NCI-H2107 (cell line): ENCODE measurements around the gene CTSE.
"Not testable (repeated sequence)": the region's sequence is repeated elsewhere in the genome, so short reads cannot be mapped to it uniquely, and the experiment has no call there.

Experiments used
- DNase-seq: peaks from one replicate; lab custom pipeline; 2025; lab: John Stamatoyannopoulos, UW

Gene CTSE

GRCh38 chr1:206023695-206024094 lies at the start of gene CTSE:
Gene CTSE, minus strand, starts transcription at chr1:206023895. Its CDS starts 104 bp downstream, at chr1:206023791.
- DNase-seq, result no peak

- DNase-seq, result no peak
Observed at GRCh38 chr1:206070627-206071304, 47.1 kb upstream of the CTSE start.

GRCh38 chr1:206068314-206068713 lies 44.6 kb upstream of the CTSE start:
- no peak for DNase-seq

GRCh38 chr1:206067486-206068227 lies 44.0 kb upstream of the CTSE start:
- no peak for DNase-seq

GRCh38 chr1:206066479-206067171 lies 42.9 kb upstream of the CTSE start:
- no peak for DNase-seq

GRCh38 chr1:206065547-206066145 lies 42.0 kb upstream of the CTSE start:
- DNase-seq, result no peak

- DNase-seq, result not testable (repeated sequence)
Observed at GRCh38 chr1:206064501-206064900, 40.8 kb upstream of the CTSE start.

- not testable (repeated sequence) for DNase-seq
Observed at GRCh38 chr1:206064001-206064400, 40.3 kb upstream of the CTSE start.

- DNase-seq, result no peak
Observed at GRCh38 chr1:206062464-206062863, 38.8 kb upstream of the CTSE start.

GRCh38 chr1:206060844-206061243 lies 37.1 kb upstream of the CTSE start:
- no peak for DNase-seq

- no peak for DNase-seq
Observed at GRCh38 chr1:206059355-206059915, 35.7 kb upstream of the CTSE start.

- DNase-seq, result no peak
Observed at GRCh38 chr1:206058927-206059292, 35.2 kb upstream of the CTSE start.

GRCh38 chr1:206058289-206058926 lies 34.7 kb upstream of the CTSE start:
- DNase-seq, result not testable (repeated sequence)

GRCh38 chr1:206055639-206056323 lies 32.1 kb upstream of the CTSE start:
- DNase-seq, result not testable (repeated sequence)

GRCh38 chr1:206055069-206055625 lies 31.5 kb upstream of the CTSE start:
- not testable (repeated sequence) for DNase-seq

GRCh38 chr1:206053616-206054015 lies 29.9 kb upstream of the CTSE start:
- not testable (repeated sequence) for DNase-seq

GRCh38 chr1:206052919-206053610 lies 29.4 kb upstream of the CTSE start, which contains the start of gene RHEX:
Gene RHEX, plus strand, starts transcription at chr1:206053173. Its CDS starts 44,656 bp downstream, at chr1:206097829.
- not testable (repeated sequence) for DNase-seq

GRCh38 chr1:206052231-206052865 lies 28.7 kb upstream of the CTSE start:
- DNase-seq, result not testable (repeated sequence)

- no peak for DNase-seq
Observed at GRCh38 chr1:206050655-206051235, 27.1 kb upstream of the CTSE start.
